ACHN (cell line): ENCODE results near the gene MOSPD2.

Experiments
- DNase-seq: peaks from one replicate; pipeline ENCODE4 v3.0.0-alpha.2; 2015
- in situ Hi-C: cut with HindIII; loops from 2 replicates; pipeline ENCODE4 v1.10.0; 2017; ENCODE audit warnings: low sequenced_read_pairs, low pct_ligation_motif_present, low pct_unique_long_range_greater_than_20kb

Gene MOSPD2

GRCh38 chrX:14899607-14900006 is 26.4 kb downstream of the MOSPD2 start:
- DNase-seq, result peak; percentile 45
- in situ Hi-C loops, result no loop called here

- in situ Hi-C loops, result no loop called here
- no peak for DNase-seq
Measured at GRCh38 chrX:14902537-14902936, 29.3 kb downstream of the MOSPD2 start.

GRCh38 chrX:14903891-14904290 is 30.7 kb downstream of the MOSPD2 start:
- no peak for DNase-seq
- in situ Hi-C loops, result no loop called here

GRCh38 chrX:14913241-14913640 is 40.0 kb downstream of the MOSPD2 start:
- in situ Hi-C loops, result no loop called here

GRCh38 chrX:14915596-14915995 is 42.4 kb downstream of the MOSPD2 start:
- in situ Hi-C loops, result no loop called here
- no peak for DNase-seq

More at GRCh38 chrX:14913241-14913640, 40.0 kb downstream of the MOSPD2 start:
- no peak for DNase-seq

- DNase-seq, result peak; percentile 3
- in situ Hi-C loops, result no loop called here
Measured at GRCh38 chrX:14916017-14916674, 42.9 kb downstream of the MOSPD2 start.

GRCh38 chrX:14919407-14919806 is 46.2 kb downstream of the MOSPD2 start:
- in situ Hi-C loops, result no loop called here
- no peak for DNase-seq

- in situ Hi-C loops, result no loop called here
- DNase-seq, result no peak
Measured at GRCh38 chrX:14920196-14920595, 47.0 kb downstream of the MOSPD2 start.

- DNase-seq, result peak; percentile 25
- in situ Hi-C loops, result no loop called here
Measured at GRCh38 chrX:14922437-14922836, 49.2 kb downstream of the MOSPD2 start.

- in situ Hi-C loops, result no loop called here
- no peak for DNase-seq
Measured at GRCh38 chrX:14923761-14924160, 50.5 kb downstream of the MOSPD2 start.

- no peak for DNase-seq
- in situ Hi-C loops, result no loop called here
Measured at GRCh38 chrX:14926471-14926870, 53.2 kb downstream of the MOSPD2 start.

- in situ Hi-C loops, result no loop called here
- no peak for DNase-seq
Measured at GRCh38 chrX:14927401-14927800, 54.2 kb downstream of the MOSPD2 start.

GRCh38 chrX:14930663-14931062 is 57.4 kb downstream of the MOSPD2 start:
- in situ Hi-C loops, result no loop called here
- DNase-seq, result no peak

- DNase-seq, result no peak
- in situ Hi-C loops, result no loop called here
Measured at GRCh38 chrX:14932136-14932535, 58.9 kb downstream of the MOSPD2 start.

GRCh38 chrX:14934423-14934822 is 61.2 kb downstream of the MOSPD2 start:
- in situ Hi-C loops, result no loop called here
- no peak for DNase-seq

GRCh38 chrX:14936561-14936960 is 63.3 kb downstream of the MOSPD2 start:
- DNase-seq, result peak; percentile 58
- in situ Hi-C loops, result no loop called here

- DNase-seq, result no peak
- in situ Hi-C loops, result no loop called here
Measured at GRCh38 chrX:14939644-14940043, 66.4 kb downstream of the MOSPD2 start.

- in situ Hi-C loops, result no loop called here
- no peak for DNase-seq
Measured at GRCh38 chrX:14941301-14941700, 68.1 kb downstream of the MOSPD2 start.

GRCh38 chrX:14942341-14942740 is 69.1 kb downstream of the MOSPD2 start:
- in situ Hi-C loops, result no loop called here
- no peak for DNase-seq

GRCh38 chrX:14943962-14944361 is 70.7 kb downstream of the MOSPD2 start:
- no peak for DNase-seq
- in situ Hi-C loops, result no loop called here
